A673 (cell line): ENCODE data around the gene PYGL.

Experiments
- EZH2 ChIP-seq: fragments of 200-600 bp; sonication (generic); IDR thresholded peaks from 2 replicates; pipeline ENCODE4 v1.6.1; 2017; ENCODE audit warnings: borderline replicate concordance, low read depth, mild to moderate bottlenecking, mixed read lengths, antibody characterized with exemption, low read length; ENCODE audit not compliant: poor library complexity, severe bottlenecking
- TF ChIP-seq, protein P1 (sequence below): fragments of 300-800, 200-600 bp; sonication (generic); conservative IDR thresholded peaks from 2 replicates; pipeline ENCODE4 v1.5.1; 2017; ENCODE audit warnings: low read depth, mild to moderate bottlenecking, antibody characterized with exemption, low read length, moderate library complexity, mixed read lengths

DNA sequence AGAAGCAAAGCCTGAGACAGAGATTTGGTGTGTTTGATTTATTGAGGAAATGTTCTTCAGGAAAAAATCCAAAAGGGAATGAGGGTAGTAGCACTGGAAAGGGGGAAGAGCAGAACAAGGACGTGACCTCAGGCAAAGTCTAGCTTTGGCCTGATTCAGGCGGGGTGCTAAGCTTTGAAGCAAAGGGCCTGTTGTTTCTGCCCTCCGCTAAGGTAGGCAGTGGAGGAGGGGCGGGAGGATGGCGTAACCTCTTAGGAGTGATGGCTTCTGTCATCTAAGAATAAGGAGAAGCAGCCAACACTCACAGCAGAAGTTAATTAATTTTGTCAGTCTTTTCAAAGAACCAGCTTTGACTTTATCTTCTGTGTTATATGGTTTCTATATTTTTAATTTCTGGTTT lies 52.0 kb downstream of the PYGL start:
- TF ChIP-seq, protein P1, sequence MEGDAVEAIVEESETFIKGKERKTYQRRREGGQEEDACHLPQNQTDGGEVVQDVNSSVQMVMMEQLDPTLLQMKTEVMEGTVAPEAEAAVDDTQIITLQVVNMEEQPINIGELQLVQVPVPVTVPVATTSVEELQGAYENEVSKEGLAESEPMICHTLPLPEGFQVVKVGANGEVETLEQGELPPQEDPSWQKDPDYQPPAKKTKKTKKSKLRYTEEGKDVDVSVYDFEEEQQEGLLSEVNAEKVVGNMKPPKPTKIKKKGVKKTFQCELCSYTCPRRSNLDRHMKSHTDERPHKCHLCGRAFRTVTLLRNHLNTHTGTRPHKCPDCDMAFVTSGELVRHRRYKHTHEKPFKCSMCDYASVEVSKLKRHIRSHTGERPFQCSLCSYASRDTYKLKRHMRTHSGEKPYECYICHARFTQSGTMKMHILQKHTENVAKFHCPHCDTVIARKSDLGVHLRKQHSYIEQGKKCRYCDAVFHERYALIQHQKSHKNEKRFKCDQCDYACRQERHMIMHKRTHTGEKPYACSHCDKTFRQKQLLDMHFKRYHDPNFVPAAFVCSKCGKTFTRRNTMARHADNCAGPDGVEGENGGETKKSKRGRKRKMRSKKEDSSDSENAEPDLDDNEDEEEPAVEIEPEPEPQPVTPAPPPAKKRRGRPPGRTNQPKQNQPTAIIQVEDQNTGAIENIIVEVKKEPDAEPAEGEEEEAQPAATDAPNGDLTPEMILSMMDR = no peak
- no peak for TF ChIP-seq EZH2
